GM12872 (cell line): Measurements from ENCODE around the gene SMURF1.

ENCODE experiments used
- TF ChIP-seq, protein P1 (sequence below): IDR thresholded peaks from 3 replicates; pipeline ENCODE4 v1.5.1; 2011; ENCODE audit warnings: low read depth, mild to moderate bottlenecking, low read length, moderate library complexity; ENCODE audit not compliant: insufficient read depth

The SMURF1 gene

DNA sequence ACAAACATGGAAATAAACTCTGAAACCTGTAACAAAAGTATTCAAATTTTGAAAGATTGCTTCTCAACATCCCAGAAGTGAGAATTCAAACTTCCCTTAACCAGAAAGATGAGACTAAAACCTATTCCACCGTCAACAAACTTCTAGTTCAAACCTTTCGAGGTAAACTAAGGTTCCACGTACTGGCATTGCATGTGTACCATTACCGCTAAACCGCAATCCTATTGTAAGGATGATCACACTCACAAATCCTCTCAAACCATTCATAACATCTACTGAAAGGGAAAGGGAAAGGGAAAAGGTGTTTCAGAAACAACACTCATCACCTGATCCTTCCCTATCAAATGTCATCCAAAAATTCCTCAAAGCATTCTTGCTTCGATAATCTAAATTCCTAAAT, 3.1 kb downstream of the SMURF1 start:
- TF ChIP-seq, protein P1, sequence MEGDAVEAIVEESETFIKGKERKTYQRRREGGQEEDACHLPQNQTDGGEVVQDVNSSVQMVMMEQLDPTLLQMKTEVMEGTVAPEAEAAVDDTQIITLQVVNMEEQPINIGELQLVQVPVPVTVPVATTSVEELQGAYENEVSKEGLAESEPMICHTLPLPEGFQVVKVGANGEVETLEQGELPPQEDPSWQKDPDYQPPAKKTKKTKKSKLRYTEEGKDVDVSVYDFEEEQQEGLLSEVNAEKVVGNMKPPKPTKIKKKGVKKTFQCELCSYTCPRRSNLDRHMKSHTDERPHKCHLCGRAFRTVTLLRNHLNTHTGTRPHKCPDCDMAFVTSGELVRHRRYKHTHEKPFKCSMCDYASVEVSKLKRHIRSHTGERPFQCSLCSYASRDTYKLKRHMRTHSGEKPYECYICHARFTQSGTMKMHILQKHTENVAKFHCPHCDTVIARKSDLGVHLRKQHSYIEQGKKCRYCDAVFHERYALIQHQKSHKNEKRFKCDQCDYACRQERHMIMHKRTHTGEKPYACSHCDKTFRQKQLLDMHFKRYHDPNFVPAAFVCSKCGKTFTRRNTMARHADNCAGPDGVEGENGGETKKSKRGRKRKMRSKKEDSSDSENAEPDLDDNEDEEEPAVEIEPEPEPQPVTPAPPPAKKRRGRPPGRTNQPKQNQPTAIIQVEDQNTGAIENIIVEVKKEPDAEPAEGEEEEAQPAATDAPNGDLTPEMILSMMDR: no peak

DNA sequence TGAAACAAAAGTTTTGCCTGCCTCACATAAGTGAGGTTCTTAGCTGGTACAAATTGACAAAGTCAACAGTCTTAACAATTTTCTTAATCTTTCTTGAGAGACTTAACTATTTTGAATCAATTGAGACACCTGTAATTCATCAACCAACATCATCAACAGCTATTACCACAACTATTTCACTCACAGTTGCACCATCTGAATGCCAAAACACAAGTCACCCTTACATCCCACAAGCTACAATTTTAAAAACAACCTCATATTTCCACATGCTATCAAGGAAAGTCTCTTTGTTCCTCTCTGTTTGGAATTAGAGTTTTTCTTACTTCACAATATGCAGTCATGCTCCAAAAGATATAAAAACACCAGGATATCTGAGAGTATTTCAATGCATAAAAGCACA, 4.9 kb downstream of the SMURF1 start:
- TF ChIP-seq, protein P1: no peak

DNA sequence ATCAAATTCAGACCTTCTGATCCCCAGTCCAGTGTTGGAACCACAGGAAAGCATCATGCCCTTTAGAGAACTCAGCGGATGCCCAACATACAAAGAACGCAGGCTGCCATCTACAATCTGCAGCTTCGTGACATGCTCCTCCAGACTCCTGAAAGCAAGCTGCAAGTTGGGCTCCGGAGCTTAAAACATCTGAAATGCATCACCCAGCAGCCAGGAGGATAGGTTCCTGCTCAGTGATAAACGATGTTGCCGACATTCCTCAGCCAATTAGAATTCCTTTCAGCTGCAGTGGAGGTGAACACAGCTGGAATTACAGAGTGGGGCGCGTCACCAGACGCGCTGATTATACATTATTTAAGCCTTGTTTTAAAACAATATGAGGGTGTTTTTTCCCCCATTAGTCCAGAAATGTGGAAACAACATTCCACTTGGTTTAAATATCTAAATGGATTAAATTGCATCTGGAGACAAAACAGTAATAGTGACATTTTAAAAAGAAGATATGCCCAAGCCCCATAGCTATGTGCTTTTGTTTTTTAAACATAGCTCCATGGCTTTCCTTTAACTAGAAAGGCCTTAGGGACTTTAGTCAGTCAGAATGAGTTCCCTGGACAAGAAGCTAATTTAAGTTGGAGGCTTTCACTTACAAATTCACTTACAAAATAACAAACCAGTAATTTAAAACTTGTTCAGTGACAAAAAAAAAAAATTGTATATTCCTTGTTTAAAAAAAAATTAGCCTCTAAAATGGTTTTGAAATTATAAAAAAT, 6.3 kb downstream of the SMURF1 start:
- TF ChIP-seq, protein P1: no peak

DNA sequence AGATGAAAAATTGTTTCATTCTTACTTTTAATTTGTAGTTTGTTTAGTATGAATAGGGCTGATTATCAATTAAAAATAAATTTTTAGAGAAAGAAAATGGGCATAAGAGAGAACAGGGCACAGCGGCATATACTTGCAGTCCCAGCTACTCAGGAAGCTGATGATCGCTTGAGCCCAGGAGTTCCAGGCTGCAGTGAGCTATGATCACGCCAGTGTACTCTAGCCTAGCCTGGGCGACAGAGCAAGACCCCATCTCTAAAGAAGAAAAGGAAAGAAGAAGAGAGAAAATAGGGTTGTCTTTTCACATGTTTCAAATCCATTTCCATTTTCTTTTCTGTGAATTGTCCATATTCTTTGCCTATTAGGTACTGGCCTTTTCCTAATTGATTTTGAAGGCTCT, 8.0 kb downstream of the SMURF1 start:
- TF ChIP-seq, protein P1: no peak

DNA sequence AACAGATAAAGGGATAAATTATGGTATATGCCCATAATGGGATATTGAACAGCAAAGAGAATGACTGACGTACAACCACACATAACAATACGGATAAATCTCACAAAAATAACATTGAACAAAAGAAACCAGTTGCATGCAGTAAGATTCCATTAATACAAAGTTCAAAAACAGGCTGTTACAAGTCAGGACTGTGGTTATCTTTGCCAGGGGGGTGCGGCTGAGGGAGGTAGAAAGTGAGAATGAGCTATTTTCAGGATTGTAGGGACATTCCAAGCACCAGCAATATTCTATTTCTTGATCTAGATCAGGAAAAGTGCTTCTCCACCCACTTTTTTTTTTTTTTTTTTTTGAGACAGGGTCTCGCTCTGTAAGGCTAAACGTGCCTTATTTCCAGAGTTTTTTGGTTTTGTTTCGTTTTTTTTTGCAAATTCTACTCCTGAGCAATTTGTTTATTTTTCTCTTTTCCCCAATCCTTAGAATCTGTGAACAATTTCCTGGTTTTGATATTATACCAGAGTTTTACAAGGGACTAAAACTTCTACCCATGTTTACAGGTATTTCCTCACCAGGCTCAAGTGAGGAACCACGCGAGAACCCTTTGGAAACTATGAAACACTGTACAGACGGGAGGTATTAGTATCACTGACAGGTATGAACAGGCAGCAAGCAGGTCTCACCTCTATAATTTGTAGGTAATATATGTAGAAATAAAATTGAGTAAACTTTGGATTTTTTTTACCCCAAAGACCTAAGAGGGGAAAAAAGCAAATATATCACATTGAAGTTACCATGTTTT, 9.9 kb downstream of the SMURF1 start:
- TF ChIP-seq, protein P1: no peak

DNA sequence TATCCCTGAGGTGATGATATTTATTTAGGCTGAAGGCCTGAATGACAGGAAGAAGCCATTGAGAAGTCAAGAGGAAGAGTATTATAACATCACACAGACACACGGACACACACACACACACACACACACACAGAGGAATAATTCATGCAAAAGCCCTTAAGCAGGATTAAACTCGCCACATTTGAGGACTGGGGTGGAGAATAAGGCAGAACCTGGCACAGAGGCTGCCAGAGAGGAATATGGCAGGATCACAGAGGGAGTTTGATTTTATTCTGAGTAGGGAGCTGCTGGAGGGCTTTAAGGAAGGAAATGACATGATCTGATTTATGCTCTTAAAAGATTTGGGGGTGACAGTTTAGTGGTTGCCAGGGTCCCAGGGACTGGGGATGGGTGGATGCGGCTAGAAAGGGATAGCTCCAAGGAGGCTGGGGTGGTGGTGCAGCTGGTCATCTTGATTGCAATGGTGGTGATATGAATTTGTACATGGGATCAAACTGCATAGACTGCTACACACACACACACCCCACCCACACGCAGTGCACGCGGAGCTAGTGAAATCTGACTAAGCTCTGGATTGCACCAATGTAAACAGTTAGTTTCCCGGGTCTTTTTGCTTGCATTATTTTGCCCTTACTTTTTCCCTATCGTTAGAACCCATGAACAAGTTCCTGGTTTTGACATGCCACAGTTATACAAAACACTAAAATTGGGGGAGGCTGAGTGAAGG, 11.2 kb downstream of the SMURF1 start:
- TF ChIP-seq, protein P1: no peak

DNA sequence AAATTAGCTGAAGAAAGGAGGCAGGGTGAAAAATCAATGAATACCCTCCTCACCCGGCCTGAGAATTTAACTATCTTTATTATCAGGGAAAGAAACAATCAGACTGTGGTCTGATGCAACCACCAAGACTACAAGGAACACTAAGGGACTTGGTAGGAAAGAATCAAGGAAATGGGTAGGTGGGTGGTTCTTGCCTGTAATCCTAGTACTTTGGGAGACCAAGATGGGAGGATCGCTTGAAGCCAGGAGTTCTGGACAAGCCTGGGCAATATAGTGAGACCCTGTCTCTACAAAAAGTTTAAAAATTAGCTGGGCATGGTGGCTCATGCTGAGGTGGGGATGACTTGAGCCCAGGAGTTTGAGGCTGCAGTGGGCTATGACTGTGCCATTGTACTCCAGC, 12.6 kb downstream of the SMURF1 start:
- TF ChIP-seq, protein P1: no peak
